Fibroblast of the aortic adventitia (primary cell): ENCODE results near the gene LZTS3. TPM values are rescaled to one million over a fixed set of nuclear protein-coding genes. Genes with fewer than 3 reads are reported as not detected.

Experiments used
- DNase-seq: peaks from one replicate; pipeline ENCODE4 v3.0.0-alpha.2; 2010; ENCODE audit warnings: low read depth
- H3K4me3 ChIP-seq: 2 replicates; pipeline ENCODE4 v1.5.1; 2011; ENCODE audit warnings: low read depth, mild to moderate bottlenecking, control low read depth, low read length, moderate library complexity
- CTCF ChIP-seq: IDR thresholded peaks from 2 replicates; pipeline ENCODE4 v1.5.1; 2011; ENCODE audit warnings: mild to moderate bottlenecking, low read length, control low read depth, inconsistent platforms; ENCODE audit not compliant: insufficient read depth
- total RNA-seq: library from RNA; depleted of rRNA; stranded (reverse); fragments of >200 nt; gene quantifications from 2 replicates; pipeline ENCODE4 v1.2.3, GENCODE V29; 2012; ENCODE audit warnings: low replicate concordance

LZTS3 gene
- total RNA-seq, 1 donor: 3.6 TPM

GRCh38 chr20:3171391-3172125 lies 1.8 kb downstream of the LZTS3 start:
- H3K4me3 ChIP-seq: no peak overlapping the region
- TF ChIP-seq CTCF: no peak
- no peak for DNase-seq

GRCh38 chr20:3168829-3169590 lies 4.3 kb downstream of the LZTS3 start:
- no peak for DNase-seq
- TF ChIP-seq CTCF: no peak
- H3K4me3 ChIP-seq: no peak overlapping the region

GRCh38 chr20:3168079-3168828 lies 5.1 kb downstream of the LZTS3 start:
- H3K4me3 ChIP-seq: no peak overlapping the region
- TF ChIP-seq CTCF: no peak
- no peak for DNase-seq

- DNase-seq: no peak
- H3K4me3 ChIP-seq: no peak overlapping the region
- no peak for TF ChIP-seq CTCF
Measured at GRCh38 chr20:3167738-3168078, 5.6 kb downstream of the LZTS3 start.

GRCh38 chr20:3166913-3167342 lies 6.4 kb downstream of the LZTS3 start:
- no peak for DNase-seq
- TF ChIP-seq CTCF: no peak
- H3K4me3 ChIP-seq: no peak overlapping the region

GRCh38 chr20:3166338-3166912 lies 6.9 kb downstream of the LZTS3 start:
- no peak for TF ChIP-seq CTCF
- no peak overlapping the region for H3K4me3 ChIP-seq

More at GRCh38 chr20:3166338-3166912, 6.9 kb downstream of the LZTS3 start:
- no peak for DNase-seq
